ENCODE results near the gene EDAR.

DNA sequence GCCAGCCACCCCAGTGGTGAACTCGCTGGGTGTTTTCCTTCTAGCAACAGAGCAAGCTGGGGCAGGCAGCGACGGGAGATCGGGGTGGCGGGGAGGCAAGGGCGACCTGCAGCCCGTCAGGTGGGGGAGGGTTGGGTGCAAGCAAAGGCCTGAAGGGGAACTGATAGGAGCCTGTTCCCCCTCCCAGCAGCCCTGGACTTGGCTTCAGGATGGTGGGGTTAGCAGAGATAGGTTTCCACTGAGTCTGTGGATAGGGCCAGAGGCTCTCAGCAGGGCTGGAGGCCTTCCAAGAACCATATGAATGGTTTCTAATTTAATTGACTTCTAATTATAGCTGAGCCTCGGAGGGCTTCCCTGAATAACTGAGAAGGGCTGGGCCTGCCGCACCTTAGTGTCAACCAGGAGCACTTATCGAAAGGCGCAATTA lies 55.3 kb downstream of the EDAR start:
- no peak for TF ChIP-seq POLR2A (IDR thresholded peaks at IDR 0.05)
- TF ChIP-seq, protein P1, sequence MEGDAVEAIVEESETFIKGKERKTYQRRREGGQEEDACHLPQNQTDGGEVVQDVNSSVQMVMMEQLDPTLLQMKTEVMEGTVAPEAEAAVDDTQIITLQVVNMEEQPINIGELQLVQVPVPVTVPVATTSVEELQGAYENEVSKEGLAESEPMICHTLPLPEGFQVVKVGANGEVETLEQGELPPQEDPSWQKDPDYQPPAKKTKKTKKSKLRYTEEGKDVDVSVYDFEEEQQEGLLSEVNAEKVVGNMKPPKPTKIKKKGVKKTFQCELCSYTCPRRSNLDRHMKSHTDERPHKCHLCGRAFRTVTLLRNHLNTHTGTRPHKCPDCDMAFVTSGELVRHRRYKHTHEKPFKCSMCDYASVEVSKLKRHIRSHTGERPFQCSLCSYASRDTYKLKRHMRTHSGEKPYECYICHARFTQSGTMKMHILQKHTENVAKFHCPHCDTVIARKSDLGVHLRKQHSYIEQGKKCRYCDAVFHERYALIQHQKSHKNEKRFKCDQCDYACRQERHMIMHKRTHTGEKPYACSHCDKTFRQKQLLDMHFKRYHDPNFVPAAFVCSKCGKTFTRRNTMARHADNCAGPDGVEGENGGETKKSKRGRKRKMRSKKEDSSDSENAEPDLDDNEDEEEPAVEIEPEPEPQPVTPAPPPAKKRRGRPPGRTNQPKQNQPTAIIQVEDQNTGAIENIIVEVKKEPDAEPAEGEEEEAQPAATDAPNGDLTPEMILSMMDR (IDR thresholded peaks at IDR 0.05) = no peak
